ENCODE results near the gene P2RY6.

Gene P2RY6

DNA sequence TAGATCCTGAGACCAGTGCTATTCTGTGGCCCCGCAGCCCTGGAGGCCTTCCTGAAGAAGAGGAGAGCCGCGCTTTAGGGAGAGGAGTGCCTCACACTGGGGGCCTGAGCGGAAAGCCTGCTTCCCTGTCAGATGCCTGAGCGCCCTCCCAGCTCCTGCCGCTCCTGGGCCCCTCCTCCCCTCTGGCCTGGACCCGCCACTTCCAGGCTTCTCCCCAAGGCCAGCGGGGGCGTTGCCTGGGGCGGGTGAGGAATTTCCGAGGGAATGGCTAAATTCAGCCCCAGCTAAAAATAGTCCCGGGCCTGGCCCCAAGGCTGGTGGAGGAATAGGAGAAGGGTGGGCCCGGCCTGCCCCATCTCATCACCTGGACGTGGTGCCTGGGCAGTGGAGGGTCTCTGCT, 51.3 kb downstream of the P2RY6 start:
- Histone ChIP-seq H3K9ac (ENCODE audit: low read depth, low read length) (no peak overlapping the region), H3K27me3 (ENCODE audit: control insufficient read depth, insufficient read depth, low read length) (peaks cover 8% of the 10 kb centered on the region; the same call in 1 of the 2 replicates), H3K27ac (ENCODE audit: low read depth, low read length) (no peak overlapping the region), H3K36me3 (ENCODE audit: control insufficient read depth, insufficient read depth, low read length) (no peaks in the 10 kb centered on the region), H3K4me1 (ENCODE audit: control insufficient read depth, insufficient read depth, low read length) (peaks cover 30% of the 10 kb centered on the region), H3K4me3 (ENCODE audit: low read depth, low read length) (no peak overlapping the region), H3K9me3 (ENCODE audit: control insufficient read depth, insufficient read depth, low read length) (no peaks in the 10 kb centered on the region)

GRCh38 chr11:73324116-73324515, 52.0 kb downstream of the P2RY6 start:
- Histone ChIP-seq H3K36me3 (ENCODE audit: control insufficient read depth, insufficient read depth, low read length) (no peaks in the 10 kb centered on the region), H3K4me3 (ENCODE audit: low read depth, low read length) (no peak overlapping the region), H3K27me3 (ENCODE audit: control insufficient read depth, insufficient read depth, low read length) (peaks cover 10% of the 10 kb centered on the region), H3K9ac (ENCODE audit: low read depth, low read length) (no peak overlapping the region), H3K9me3 (ENCODE audit: control insufficient read depth, insufficient read depth, low read length) (no peaks in the 10 kb centered on the region), H3K4me1 (ENCODE audit: control insufficient read depth, insufficient read depth, low read length) (peaks cover 30% of the 10 kb centered on the region), H3K27ac (ENCODE audit: low read depth, low read length) (no peak overlapping the region)

DNA sequence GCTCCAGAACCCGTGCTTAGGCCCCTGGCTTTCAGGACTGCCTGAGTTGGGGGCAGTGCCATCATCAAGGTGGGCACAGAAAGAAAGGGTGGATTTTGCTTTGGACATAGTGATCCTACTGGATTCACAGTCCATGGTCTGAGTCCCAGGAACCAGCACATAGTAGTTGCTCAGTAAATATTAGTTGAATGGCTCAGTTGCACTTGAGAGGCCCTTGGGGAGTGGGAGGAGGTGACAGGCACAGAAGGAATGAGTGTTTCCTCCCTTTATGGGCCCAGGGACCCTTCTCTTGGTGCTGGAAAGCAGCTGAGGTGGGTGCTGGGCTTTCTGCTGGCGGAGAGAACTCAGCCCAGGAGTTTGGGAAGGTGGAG, 52.5 kb downstream of the P2RY6 start:
- Histone ChIP-seq H3K4me1 (ENCODE audit: control insufficient read depth, insufficient read depth, low read length) (peaks cover 30% of the 10 kb centered on the region), H3K36me3 (ENCODE audit: control insufficient read depth, insufficient read depth, low read length) (no peaks in the 10 kb centered on the region), H3K9ac (ENCODE audit: low read depth, low read length) (no peak overlapping the region), H3K27me3 (ENCODE audit: control insufficient read depth, insufficient read depth, low read length) (peaks cover 10% of the 10 kb centered on the region), H3K4me3 (ENCODE audit: low read depth, low read length) (no peak overlapping the region), H3K9me3 (ENCODE audit: control insufficient read depth, insufficient read depth, low read length) (no peaks in the 10 kb centered on the region), H3K27ac (ENCODE audit: low read depth, low read length) (no peak overlapping the region)

DNA sequence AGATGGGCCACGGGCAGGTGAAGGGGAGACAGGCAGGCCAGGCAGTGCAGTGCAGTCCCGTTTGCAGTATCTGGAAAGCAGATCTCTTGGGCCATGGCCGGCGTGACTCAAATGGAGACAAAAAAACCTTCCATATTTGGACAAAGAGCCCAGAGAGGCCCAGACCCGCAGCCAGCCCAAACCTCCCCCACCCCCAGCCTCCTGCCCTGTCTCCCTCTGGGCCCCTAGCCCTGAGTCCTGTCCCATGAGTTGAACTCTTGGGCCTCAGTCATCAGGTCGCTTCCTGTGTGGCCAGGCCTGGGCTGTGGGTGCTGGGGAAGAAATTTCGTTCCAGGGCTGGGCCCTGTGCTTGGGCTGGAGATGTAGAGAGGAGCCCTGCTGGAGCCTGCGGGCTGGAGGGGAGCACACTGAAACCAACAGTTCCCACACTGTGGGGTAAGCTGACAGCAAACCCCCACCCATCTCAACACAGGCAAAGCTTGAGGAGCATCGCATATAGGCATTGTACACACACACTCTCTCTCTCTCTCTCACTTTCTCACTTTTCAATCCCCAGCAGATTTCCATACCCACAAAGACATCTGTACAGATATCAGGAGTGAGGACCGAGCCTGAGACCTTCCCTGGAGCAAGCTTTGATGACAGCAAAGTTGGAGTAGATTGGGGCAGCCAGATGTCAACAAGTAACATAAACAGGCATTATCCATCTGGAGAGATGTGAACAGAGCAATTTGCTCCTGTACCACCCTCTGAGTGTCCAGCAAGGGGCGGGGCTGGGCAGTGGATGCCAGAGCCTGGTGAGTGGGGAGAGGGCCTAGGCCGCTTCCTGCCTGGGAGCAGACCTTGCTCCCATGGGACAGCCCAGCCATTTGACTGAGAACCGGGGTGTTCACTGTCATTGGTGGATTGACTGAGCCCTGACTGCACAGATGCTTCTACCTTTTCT, 53.2 kb downstream of the P2RY6 start:
- H3K4me3 ChIP-seq (ENCODE audit: low read depth, low read length): no peak overlapping the region
- H3K9ac ChIP-seq (ENCODE audit: low read depth, low read length): no peak overlapping the region
- peaks cover 11% of the 10 kb centered on the region for H3K27me3 ChIP-seq (ENCODE audit: control insufficient read depth, insufficient read depth, low read length)
- peaks cover 30% of the 10 kb centered on the region for H3K4me1 ChIP-seq (ENCODE audit: control insufficient read depth, insufficient read depth, low read length)
- H3K9me3 ChIP-seq (ENCODE audit: control insufficient read depth, insufficient read depth, low read length): no peaks in the 10 kb centered on the region
- H3K36me3 ChIP-seq (ENCODE audit: control insufficient read depth, insufficient read depth, low read length): no peaks in the 10 kb centered on the region
- H3K27ac ChIP-seq (ENCODE audit: low read depth, low read length): no peak overlapping the region

GRCh38 chr11:73326929-73327811, 55.0 kb downstream of the P2RY6 start:
- no peak overlapping the region for H3K9ac ChIP-seq (ENCODE audit: low read depth, low read length)
- no peaks in the 10 kb centered on the region for H3K9me3 ChIP-seq (ENCODE audit: control insufficient read depth, insufficient read depth, low read length)
- H3K27me3 ChIP-seq (ENCODE audit: control insufficient read depth, insufficient read depth, low read length): peaks cover 20% of the 10 kb centered on the region
- no peak overlapping the region for H3K4me3 ChIP-seq (ENCODE audit: low read depth, low read length)
- H3K36me3 ChIP-seq (ENCODE audit: control insufficient read depth, insufficient read depth, low read length): no peaks in the 10 kb centered on the region
- H3K27ac ChIP-seq (ENCODE audit: low read depth, low read length): no peak overlapping the region
- H3K4me1 ChIP-seq (ENCODE audit: control insufficient read depth, insufficient read depth, low read length): peaks cover 37% of the 10 kb centered on the region

GRCh38 chr11:73327812-73328364, 55.8 kb downstream of the P2RY6 start:
- H3K4me1 ChIP-seq (ENCODE audit: control insufficient read depth, insufficient read depth, low read length): peaks cover 37% of the 10 kb centered on the region
- no peak overlapping the region for H3K9ac ChIP-seq (ENCODE audit: low read depth, low read length)
- peaks cover 23% of the 10 kb centered on the region for H3K27me3 ChIP-seq (ENCODE audit: control insufficient read depth, insufficient read depth, low read length)
- H3K36me3 ChIP-seq (ENCODE audit: control insufficient read depth, insufficient read depth, low read length): no peaks in the 10 kb centered on the region
- H3K27ac ChIP-seq (ENCODE audit: low read depth, low read length): no peak overlapping the region
- H3K4me3 ChIP-seq (ENCODE audit: low read depth, low read length): no peak overlapping the region
- H3K9me3 ChIP-seq (ENCODE audit: control insufficient read depth, insufficient read depth, low read length): no peaks in the 10 kb centered on the region

- Histone ChIP-seq H3K4me1 (ENCODE audit: control insufficient read depth, insufficient read depth, low read length) (peaks cover 40% of the 10 kb centered on the region), H3K4me3 (ENCODE audit: low read depth, low read length) (no peak overlapping the region), H3K9ac (ENCODE audit: low read depth, low read length) (no peak overlapping the region), H3K27me3 (ENCODE audit: control insufficient read depth, insufficient read depth, low read length) (peaks cover 47% of the 10 kb centered on the region), H3K27ac (ENCODE audit: low read depth, low read length) (peak overlapping the region; percentile 8), H3K9me3 (ENCODE audit: control insufficient read depth, insufficient read depth, low read length) (no peaks in the 10 kb centered on the region), H3K36me3 (ENCODE audit: control insufficient read depth, insufficient read depth, low read length) (no peaks in the 10 kb centered on the region)
Measured at GRCh38 chr11:73330569-73331093, 58.5 kb downstream of the P2RY6 start.

DNA sequence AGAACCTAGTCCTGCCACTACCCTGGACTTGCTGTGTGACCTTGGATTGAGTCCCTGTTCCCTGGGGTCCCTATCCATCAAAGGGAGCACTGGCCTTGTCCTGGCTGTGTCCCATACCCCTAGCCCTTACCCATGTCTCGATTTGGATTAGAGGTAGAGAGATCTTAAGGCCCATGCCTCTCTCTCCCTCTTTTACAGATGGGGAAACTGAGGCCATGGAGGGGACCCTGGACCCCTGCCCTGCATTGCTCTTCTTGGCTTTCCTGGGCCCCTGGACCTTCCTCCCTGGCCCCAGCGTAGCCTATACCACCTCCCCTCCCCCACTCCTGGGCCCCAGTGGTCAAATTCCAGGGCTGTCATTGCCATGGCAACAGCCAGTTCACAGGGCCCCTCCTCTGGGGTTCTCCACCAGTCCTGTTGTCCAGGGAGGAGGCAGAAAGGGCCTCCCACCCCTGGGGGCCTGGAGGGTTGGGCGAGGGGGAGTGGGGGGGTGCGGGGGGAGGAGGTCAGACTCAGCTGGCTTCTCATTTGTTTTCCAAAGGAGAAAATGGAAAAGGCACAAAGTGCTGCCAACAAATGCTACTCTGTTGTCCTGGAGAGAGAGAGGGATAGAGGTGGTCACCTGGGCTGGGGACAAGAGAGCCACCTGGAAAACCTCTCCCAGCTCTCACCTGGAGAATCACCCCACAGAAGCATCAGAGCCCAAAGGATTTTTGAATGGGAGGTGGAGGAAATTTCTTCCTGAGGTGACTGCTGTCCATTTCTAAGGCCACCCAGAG, 59.2 kb downstream of the P2RY6 start:
- H3K9me3 ChIP-seq (ENCODE audit: control insufficient read depth, insufficient read depth, low read length): no peaks in the 10 kb centered on the region
- peak overlapping the region; percentile 14 for H3K27ac ChIP-seq (ENCODE audit: low read depth, low read length)
- H3K9ac ChIP-seq (ENCODE audit: low read depth, low read length): no peak overlapping the region
- no peak overlapping the region for H3K4me3 ChIP-seq (ENCODE audit: low read depth, low read length)
- no peaks in the 10 kb centered on the region for H3K36me3 ChIP-seq (ENCODE audit: control insufficient read depth, insufficient read depth, low read length)
- H3K4me1 ChIP-seq (ENCODE audit: control insufficient read depth, insufficient read depth, low read length): peaks cover 40% of the 10 kb centered on the region
- peaks cover 47% of the 10 kb centered on the region for H3K27me3 ChIP-seq (ENCODE audit: control insufficient read depth, insufficient read depth, low read length)

- Histone ChIP-seq H3K4me1 (ENCODE audit: control insufficient read depth, insufficient read depth, low read length) (peaks cover 40% of the 10 kb centered on the region), H3K9me3 (ENCODE audit: control insufficient read depth, insufficient read depth, low read length) (no peaks in the 10 kb centered on the region), H3K27me3 (ENCODE audit: control insufficient read depth, insufficient read depth, low read length) (peaks cover 47% of the 10 kb centered on the region), H3K4me3 (ENCODE audit: low read depth, low read length) (no peak overlapping the region), H3K9ac (ENCODE audit: low read depth, low read length) (no peak overlapping the region), H3K27ac (ENCODE audit: low read depth, low read length) (peak overlapping the region; percentile 21), H3K36me3 (ENCODE audit: control insufficient read depth, insufficient read depth, low read length) (no peaks in the 10 kb centered on the region)
Measured at GRCh38 chr11:73333173-73333572, 61.0 kb downstream of the P2RY6 start.

DNA sequence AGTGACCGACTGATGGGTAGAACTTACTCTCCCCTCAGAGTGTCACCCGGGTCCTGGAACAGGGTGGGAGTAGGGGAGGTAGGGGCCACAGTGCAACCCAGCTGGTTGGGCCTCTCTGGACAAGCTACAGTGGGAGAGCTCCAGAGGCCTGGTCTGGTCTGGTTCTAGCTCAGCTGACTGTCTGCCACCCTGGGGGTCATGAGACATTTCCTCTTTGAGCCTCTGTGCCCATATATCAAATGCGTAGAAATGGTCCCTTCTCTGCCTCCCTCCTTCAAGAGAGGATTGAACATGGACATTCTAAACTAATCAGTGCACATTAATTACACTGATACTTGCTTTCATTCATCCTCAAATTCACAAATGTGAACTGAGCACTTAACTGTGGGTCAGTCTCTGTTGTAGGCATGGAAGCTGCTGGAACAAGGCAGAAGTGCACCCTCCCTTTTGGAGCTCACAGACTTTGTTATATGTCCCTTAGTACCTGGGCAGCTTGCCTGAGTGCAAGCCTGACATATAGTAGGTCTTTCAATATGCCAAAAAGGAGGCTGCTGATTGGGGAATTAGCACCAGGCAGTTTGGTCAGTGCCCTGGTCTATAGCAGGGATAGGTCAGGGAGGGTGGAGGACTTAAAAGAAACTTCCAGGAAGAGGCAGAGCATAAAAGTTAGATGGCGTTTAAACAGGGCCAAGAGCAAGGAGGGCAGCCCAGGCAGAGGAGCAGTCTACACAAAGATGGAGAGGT, 61.7 kb downstream of the P2RY6 start:
- Histone ChIP-seq H3K9me3 (ENCODE audit: control insufficient read depth, insufficient read depth, low read length) (no peaks in the 10 kb centered on the region), H3K27me3 (ENCODE audit: control insufficient read depth, insufficient read depth, low read length) (peaks cover 42% of the 10 kb centered on the region), H3K4me1 (ENCODE audit: control insufficient read depth, insufficient read depth, low read length) (peaks cover 40% of the 10 kb centered on the region), H3K9ac (ENCODE audit: low read depth, low read length) (no peak overlapping the region), H3K27ac (ENCODE audit: low read depth, low read length) (no peak overlapping the region), H3K36me3 (ENCODE audit: control insufficient read depth, insufficient read depth, low read length) (no peaks in the 10 kb centered on the region), H3K4me3 (ENCODE audit: low read depth, low read length) (no peak overlapping the region)

Data from HUES48 (cell line).